Measurements from ENCODE around the gene TCOF1.
"Not testable (repeated sequence)": the region's sequence is repeated elsewhere in the genome, so short reads cannot be mapped to it uniquely, and the experiment has no call there.

TCOF1 gene

GRCh38 chr5:150422075-150422474 lies 64.6 kb downstream of the TCOF1 start:
- TF ChIP-seq CTCF (IDR thresholded peaks at IDR 0.05; ENCODE audit: insufficient read depth, low read length) (no peak), SPI1 (IDR thresholded peaks at IDR 0.05; ENCODE audit: borderline replicate concordance, low read depth) (no peak), POLR2AphosphoS5 (IDR thresholded peaks at IDR 0.05; ENCODE audit: low read depth) (no peak), GABPA (IDR thresholded peaks at IDR 0.05; ENCODE audit: low read depth) (no peak)
- TF ChIP-seq, protein P1, sequence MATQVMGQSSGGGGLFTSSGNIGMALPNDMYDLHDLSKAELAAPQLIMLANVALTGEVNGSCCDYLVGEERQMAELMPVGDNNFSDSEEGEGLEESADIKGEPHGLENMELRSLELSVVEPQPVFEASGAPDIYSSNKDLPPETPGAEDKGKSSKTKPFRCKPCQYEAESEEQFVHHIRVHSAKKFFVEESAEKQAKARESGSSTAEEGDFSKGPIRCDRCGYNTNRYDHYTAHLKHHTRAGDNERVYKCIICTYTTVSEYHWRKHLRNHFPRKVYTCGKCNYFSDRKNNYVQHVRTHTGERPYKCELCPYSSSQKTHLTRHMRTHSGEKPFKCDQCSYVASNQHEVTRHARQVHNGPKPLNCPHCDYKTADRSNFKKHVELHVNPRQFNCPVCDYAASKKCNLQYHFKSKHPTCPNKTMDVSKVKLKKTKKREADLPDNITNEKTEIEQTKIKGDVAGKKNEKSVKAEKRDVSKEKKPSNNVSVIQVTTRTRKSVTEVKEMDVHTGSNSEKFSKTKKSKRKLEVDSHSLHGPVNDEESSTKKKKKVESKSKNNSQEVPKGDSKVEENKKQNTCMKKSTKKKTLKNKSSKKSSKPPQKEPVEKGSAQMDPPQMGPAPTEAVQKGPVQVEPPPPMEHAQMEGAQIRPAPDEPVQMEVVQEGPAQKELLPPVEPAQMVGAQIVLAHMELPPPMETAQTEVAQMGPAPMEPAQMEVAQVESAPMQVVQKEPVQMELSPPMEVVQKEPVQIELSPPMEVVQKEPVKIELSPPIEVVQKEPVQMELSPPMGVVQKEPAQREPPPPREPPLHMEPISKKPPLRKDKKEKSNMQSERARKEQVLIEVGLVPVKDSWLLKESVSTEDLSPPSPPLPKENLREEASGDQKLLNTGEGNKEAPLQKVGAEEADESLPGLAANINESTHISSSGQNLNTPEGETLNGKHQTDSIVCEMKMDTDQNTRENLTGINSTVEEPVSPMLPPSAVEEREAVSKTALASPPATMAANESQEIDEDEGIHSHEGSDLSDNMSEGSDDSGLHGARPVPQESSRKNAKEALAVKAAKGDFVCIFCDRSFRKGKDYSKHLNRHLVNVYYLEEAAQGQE (IDR thresholded peaks at IDR 0.05; ENCODE audit: insufficient replicate concordance, low read depth), result no peak
- no peak overlapping the region for H3K4me3 ChIP-seq (replicated peaks; ENCODE audit: insufficient read depth, low read length)
- no peaks in the 10 kb centered on the region for H3K27me3 ChIP-seq (ENCODE audit: insufficient read depth, poor library complexity, severe bottlenecking)
- H3K27ac ChIP-seq (replicated peaks), result no peak overlapping the region
- DNase-seq (ENCODE audit: low read depth in 1 of 2, low spot score in 1 of 2), result no peak

- no peaks in the 10 kb centered on the region for H3K27me3 ChIP-seq (ENCODE audit: insufficient read depth, poor library complexity, severe bottlenecking)
- DNase-seq (ENCODE audit: low read depth in 1 of 2, low spot score in 1 of 2), result no peak
- H3K27ac ChIP-seq (replicated peaks), result no peak overlapping the region
- no peak overlapping the region for H3K4me3 ChIP-seq (replicated peaks; ENCODE audit: insufficient read depth, low read length)
- TF ChIP-seq POLR2AphosphoS5 (IDR thresholded peaks at IDR 0.05; ENCODE audit: low read depth), result no peak
- TF ChIP-seq CTCF (IDR thresholded peaks at IDR 0.05; ENCODE audit: insufficient read depth, low read length), result no peak
- TF ChIP-seq GABPA (IDR thresholded peaks at IDR 0.05; ENCODE audit: low read depth), result no peak
- TF ChIP-seq SPI1 (IDR thresholded peaks at IDR 0.05; ENCODE audit: borderline replicate concordance, low read depth), result no peak
- TF ChIP-seq, protein P1 (IDR thresholded peaks at IDR 0.05; ENCODE audit: insufficient replicate concordance, low read depth), result no peak
These were observed 65.3 kb downstream of the TCOF1 start for GRCh38 chr5:150422758-150423157.

- not testable (repeated sequence) for H3K4me3 ChIP-seq (replicated peaks; ENCODE audit: insufficient read depth, low read length); H3K27me3 ChIP-seq (ENCODE audit: insufficient read depth, poor library complexity, severe bottlenecking); H3K27ac ChIP-seq (replicated peaks); DNase-seq (ENCODE audit: low read depth in 1 of 2, low spot score in 1 of 2)
These were observed 68.7 kb downstream of the TCOF1 start for GRCh38 chr5:150426165-150426564.

- H3K27me3 ChIP-seq (ENCODE audit: insufficient read depth, poor library complexity, severe bottlenecking), result no peaks in the 10 kb centered on the region
- TF ChIP-seq, protein P1 (IDR thresholded peaks at IDR 0.05; ENCODE audit: insufficient replicate concordance, low read depth), result no peak
- TF ChIP-seq GABPA (IDR thresholded peaks at IDR 0.05; ENCODE audit: low read depth) (no peak), CTCF (IDR thresholded peaks at IDR 0.05; ENCODE audit: insufficient read depth, low read length) (no peak), POLR2AphosphoS5 (IDR thresholded peaks at IDR 0.05; ENCODE audit: low read depth) (no peak), SPI1 (IDR thresholded peaks at IDR 0.05; ENCODE audit: borderline replicate concordance, low read depth) (no peak)
- H3K27ac ChIP-seq (replicated peaks), result no peak overlapping the region
- no peak overlapping the region for H3K4me3 ChIP-seq (replicated peaks; ENCODE audit: insufficient read depth, low read length)
- no peak for DNase-seq (ENCODE audit: low read depth in 1 of 2, low spot score in 1 of 2)
These were observed 70.8 kb downstream of the TCOF1 start for GRCh38 chr5:150428106-150428876.
